ENCODE data around the gene CAPN8. TPM values are rescaled to one million over a fixed set of nuclear protein-coding genes. Genes with fewer than 3 reads are reported as not detected.

CAPN8 gene
- total and polyA plus RNA-seq, 2 donors, result 0.38 to 2.6 TPM

DNA sequence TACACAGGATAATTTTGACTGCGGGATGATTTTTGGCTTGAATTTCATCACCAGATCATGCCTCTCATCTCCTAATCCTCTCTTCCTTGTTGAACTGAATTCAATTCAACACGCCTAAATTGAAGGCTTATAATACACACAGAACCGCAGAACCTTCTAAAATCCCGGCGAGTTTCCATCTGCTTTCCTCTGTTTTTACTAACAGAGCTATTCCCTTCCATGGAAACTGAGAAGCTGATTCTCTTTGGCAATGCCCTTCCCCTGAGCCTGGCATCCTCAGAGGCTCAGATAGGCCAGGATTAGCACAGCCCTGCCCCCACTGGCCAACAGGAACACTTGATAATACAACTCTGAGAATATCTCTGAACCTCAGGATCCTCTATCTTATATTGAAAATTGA is 130.2 kb downstream of the CAPN8 start:
- Histone ChIP-seq H3K27ac (ENCODE audit: low read depth in 1 of 2, low read length in 1 of 2) (no peak overlapping the region), H3K9me3 (ENCODE audit: control insufficient read depth in 2 of 2, insufficient read depth in 1 of 2, low read length in 1 of 2) (no peaks in the 10 kb centered on the region), H3K27me3 (ENCODE audit: control insufficient read depth in 2 of 2, insufficient read depth in 1 of 2, low read length in 1 of 2) (peaks cover 0 to 14% of the 10 kb centered on the region in 2 donors), H3K36me3 (ENCODE audit: control insufficient read depth in 2 of 2, insufficient read depth in 2 of 2, low read length in 1 of 2) (no peaks in the 10 kb centered on the region), H3K4me3 (ENCODE audit: low read length in 2 of 2) (no peak overlapping the region), H3K4me1 (ENCODE audit: control insufficient read depth in 2 of 2, insufficient read depth in 2 of 2, low read length in 2 of 2) (no peaks in the 10 kb centered on the region)
- DNase-seq (ENCODE audit: low read depth in 6 of 9, low spot score in 9 of 9), result no peak
- 98% methylated on average over 5 of the region's 5 CpGs for WGBS

- no peak for DNase-seq (ENCODE audit: low read depth in 6 of 9, low spot score in 9 of 9)
- no peaks in the 10 kb centered on the region for H3K9me3 ChIP-seq (ENCODE audit: control insufficient read depth in 2 of 2, insufficient read depth in 1 of 2, low read length in 1 of 2)
- WGBS, result 96% methylated on average over 3 of the region's 3 CpGs
Observed at GRCh38 chr1:223534677-223535076, 130.8 kb downstream of the CAPN8 start.

GRCh38 chr1:223533708-223534107 is 131.8 kb downstream of the CAPN8 start:
- Histone ChIP-seq H3K9me3 (ENCODE audit: control insufficient read depth in 2 of 2, insufficient read depth in 1 of 2, low read length in 1 of 2) (no peaks in the 10 kb centered on the region), H3K27me3 (ENCODE audit: control insufficient read depth in 2 of 2, insufficient read depth in 1 of 2, low read length in 1 of 2) (peaks cover 0 to 7% of the 10 kb centered on the region in 2 donors), H3K4me3 (ENCODE audit: low read length in 2 of 2) (no peak overlapping the region), H3K27ac (ENCODE audit: low read depth in 1 of 2, low read length in 1 of 2) (no peak overlapping the region), H3K36me3 (ENCODE audit: control insufficient read depth in 2 of 2, insufficient read depth in 2 of 2, low read length in 1 of 2) (no peaks in the 10 kb centered on the region), H3K4me1 (ENCODE audit: control insufficient read depth in 2 of 2, insufficient read depth in 2 of 2, low read length in 2 of 2) (no peaks in the 10 kb centered on the region)
- no peak for DNase-seq (ENCODE audit: low read depth in 6 of 9, low spot score in 9 of 9)
- 72% methylated on average over 2 of the region's 2 CpGs for WGBS

More at GRCh38 chr1:223534677-223535076, 130.8 kb downstream of the CAPN8 start:
- H3K4me3 ChIP-seq (ENCODE audit: low read length in 2 of 2), result no peak overlapping the region
- H3K36me3 ChIP-seq (ENCODE audit: control insufficient read depth in 2 of 2, insufficient read depth in 2 of 2, low read length in 1 of 2), result no peaks in the 10 kb centered on the region
- H3K27me3 ChIP-seq (ENCODE audit: control insufficient read depth in 2 of 2, insufficient read depth in 1 of 2, low read length in 1 of 2), result peaks cover 0 to 12% of the 10 kb centered on the region in 2 donors
- H3K4me1 ChIP-seq (ENCODE audit: control insufficient read depth in 2 of 2, insufficient read depth in 2 of 2, low read length in 2 of 2), result no peaks in the 10 kb centered on the region
- H3K27ac ChIP-seq (ENCODE audit: low read depth in 1 of 2, low read length in 1 of 2), result no peak overlapping the region

DNA sequence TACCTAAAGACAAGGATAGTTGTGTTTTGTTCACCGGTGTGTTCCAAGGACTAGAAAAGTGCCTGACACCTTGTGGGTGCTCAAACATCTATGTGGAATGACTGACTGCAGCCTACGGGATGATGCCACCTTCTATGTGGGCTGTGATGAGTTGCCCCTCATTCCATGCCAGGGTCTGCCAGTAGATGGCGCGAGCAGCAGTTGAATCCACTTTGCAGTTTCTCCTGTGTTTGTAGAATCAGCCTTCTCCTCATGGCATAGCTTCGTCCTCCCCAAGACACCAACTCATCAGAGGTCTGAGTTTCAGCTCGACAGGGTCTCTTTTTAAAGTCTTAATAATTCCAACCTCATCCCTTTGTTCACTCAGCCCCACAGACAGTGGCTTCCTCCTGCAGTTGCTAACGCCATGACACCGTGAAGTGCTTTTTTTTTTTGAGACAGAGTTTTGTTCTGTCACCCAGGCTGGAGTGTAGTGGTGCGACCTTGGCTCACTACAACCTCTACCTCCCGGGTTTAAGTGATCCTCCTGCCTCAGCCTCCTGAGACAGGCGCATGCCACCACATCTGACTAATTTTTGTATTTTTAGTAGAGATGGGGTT is 133.7 kb downstream of the CAPN8 start:
- H3K9me3 ChIP-seq (ENCODE audit: control insufficient read depth in 2 of 2, insufficient read depth in 1 of 2, low read length in 1 of 2), result no peaks in the 10 kb centered on the region
- H3K4me1 ChIP-seq (ENCODE audit: control insufficient read depth in 2 of 2, insufficient read depth in 2 of 2, low read length in 2 of 2), result no peaks in the 10 kb centered on the region
- DNase-seq (ENCODE audit: low read depth in 6 of 9, low spot score in 9 of 9), result peak in 5 of 9 donors; percentile 20 to 65 (median 32)
- no peak overlapping the region for H3K27ac ChIP-seq (ENCODE audit: low read depth in 1 of 2, low read length in 1 of 2)
- no peak overlapping the region for H3K4me3 ChIP-seq (ENCODE audit: low read length in 2 of 2)
- H3K27me3 ChIP-seq (ENCODE audit: control insufficient read depth in 2 of 2, insufficient read depth in 1 of 2, low read length in 1 of 2), result peaks cover 0 to 7% of the 10 kb centered on the region in 2 donors
- 52% methylated on average over 11 of the region's 11 CpGs for WGBS
- H3K36me3 ChIP-seq (ENCODE audit: control insufficient read depth in 2 of 2, insufficient read depth in 2 of 2, low read length in 1 of 2), result no peaks in the 10 kb centered on the region

DNA sequence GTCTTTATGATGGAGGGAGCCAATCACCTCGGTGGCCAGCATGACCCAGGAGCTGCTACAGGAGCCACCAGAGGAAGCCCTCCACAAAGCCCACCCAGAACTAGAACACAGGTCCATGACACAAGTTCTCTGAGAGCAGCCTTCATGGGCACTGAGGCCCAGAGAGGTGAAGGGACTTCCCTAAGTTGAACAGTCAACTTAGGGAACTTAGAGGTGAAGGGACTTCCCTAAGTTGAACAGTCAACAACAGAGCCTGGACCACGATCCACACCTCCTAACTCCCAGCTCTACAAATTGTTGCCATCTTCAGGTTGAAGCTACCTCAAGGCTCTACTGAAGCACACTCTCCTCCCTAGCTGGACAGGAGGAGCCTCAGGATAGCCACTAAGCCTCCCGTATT is 139.5 kb downstream of the CAPN8 start:
- Histone ChIP-seq H3K4me1 (ENCODE audit: control insufficient read depth in 2 of 2, insufficient read depth in 2 of 2, low read length in 2 of 2) (no peaks in the 10 kb centered on the region), H3K27me3 (ENCODE audit: control insufficient read depth in 2 of 2, insufficient read depth in 1 of 2, low read length in 1 of 2) (no peaks in the 10 kb centered on the region), H3K36me3 (ENCODE audit: control insufficient read depth in 2 of 2, insufficient read depth in 2 of 2, low read length in 1 of 2) (no peaks in the 10 kb centered on the region), H3K9me3 (ENCODE audit: control insufficient read depth in 2 of 2, insufficient read depth in 1 of 2, low read length in 1 of 2) (no peaks in the 10 kb centered on the region), H3K4me3 (ENCODE audit: low read length in 2 of 2) (no peak overlapping the region), H3K27ac (ENCODE audit: low read depth in 1 of 2, low read length in 1 of 2) (no peak overlapping the region)
- DNase-seq (ENCODE audit: low read depth in 6 of 9, low spot score in 9 of 9), result no peak
- WGBS, result 93% methylated on average over 3 of the region's 3 CpGs

GRCh38 chr1:223525546-223525945 is 140.0 kb downstream of the CAPN8 start:
- WGBS, result 96% methylated on average over 3 of the region's 3 CpGs
- Histone ChIP-seq H3K4me3 (ENCODE audit: low read length in 2 of 2) (no peak overlapping the region), H3K4me1 (ENCODE audit: control insufficient read depth in 2 of 2, insufficient read depth in 2 of 2, low read length in 2 of 2) (no peaks in the 10 kb centered on the region), H3K27me3 (ENCODE audit: control insufficient read depth in 2 of 2, insufficient read depth in 1 of 2, low read length in 1 of 2) (no peaks in the 10 kb centered on the region), H3K36me3 (ENCODE audit: control insufficient read depth in 2 of 2, insufficient read depth in 2 of 2, low read length in 1 of 2) (no peaks in the 10 kb centered on the region), H3K27ac (ENCODE audit: low read depth in 1 of 2, low read length in 1 of 2) (no peak overlapping the region), H3K9me3 (ENCODE audit: control insufficient read depth in 2 of 2, insufficient read depth in 1 of 2, low read length in 1 of 2) (no peaks in the 10 kb centered on the region)
- DNase-seq (ENCODE audit: low read depth in 6 of 9, low spot score in 9 of 9), result no peak

DNA sequence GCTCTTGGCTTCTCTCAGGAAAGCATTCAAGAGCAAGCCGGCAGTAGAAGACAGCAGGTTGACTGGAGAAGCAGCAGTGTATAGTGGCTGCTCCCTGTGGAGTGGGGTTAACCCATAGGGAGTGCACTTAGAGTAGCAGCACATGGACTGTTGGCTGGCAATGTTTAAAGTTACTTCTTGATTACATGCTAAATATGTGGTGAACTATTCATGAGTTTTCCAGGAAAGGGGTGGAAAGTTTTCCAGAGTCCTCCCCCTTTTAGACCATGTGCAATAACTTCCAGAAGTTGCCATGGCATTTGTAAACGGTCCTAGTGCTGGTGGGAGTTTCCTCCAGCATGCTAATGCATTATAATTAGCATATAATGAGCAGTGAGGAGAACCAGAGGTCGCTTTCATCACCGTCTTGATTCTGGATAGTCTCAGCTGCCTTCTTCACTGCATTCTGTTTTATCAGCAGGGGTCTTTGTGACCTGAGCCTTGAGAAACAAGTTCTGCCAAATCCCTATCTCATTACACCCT is 140.5 kb downstream of the CAPN8 start:
- no peak overlapping the region for H3K4me3 ChIP-seq (ENCODE audit: low read length in 2 of 2)
- no peaks in the 10 kb centered on the region for H3K36me3 ChIP-seq (ENCODE audit: control insufficient read depth in 2 of 2, insufficient read depth in 2 of 2, low read length in 1 of 2)
- H3K4me1 ChIP-seq (ENCODE audit: control insufficient read depth in 2 of 2, insufficient read depth in 2 of 2, low read length in 2 of 2), result no peaks in the 10 kb centered on the region
- DNase-seq (ENCODE audit: low read depth in 6 of 9, low spot score in 9 of 9), result no peak
- no peaks in the 10 kb centered on the region for H3K27me3 ChIP-seq (ENCODE audit: control insufficient read depth in 2 of 2, insufficient read depth in 1 of 2, low read length in 1 of 2)
- H3K9me3 ChIP-seq (ENCODE audit: control insufficient read depth in 2 of 2, insufficient read depth in 1 of 2, low read length in 1 of 2), result no peaks in the 10 kb centered on the region
- WGBS, result 91% methylated on average over 4 of the region's 4 CpGs
- H3K27ac ChIP-seq (ENCODE audit: low read depth in 1 of 2, low read length in 1 of 2), result no peak overlapping the region

- Histone ChIP-seq H3K27me3 (ENCODE audit: control insufficient read depth in 2 of 2, insufficient read depth in 1 of 2, low read length in 1 of 2) (no peaks in the 10 kb centered on the region), H3K4me3 (ENCODE audit: low read length in 2 of 2) (no peak overlapping the region), H3K4me1 (ENCODE audit: control insufficient read depth in 2 of 2, insufficient read depth in 2 of 2, low read length in 2 of 2) (peaks cover 0 to 2% of the 10 kb centered on the region in 2 donors), H3K36me3 (ENCODE audit: control insufficient read depth in 2 of 2, insufficient read depth in 2 of 2, low read length in 1 of 2) (no peaks in the 10 kb centered on the region), H3K9me3 (ENCODE audit: control insufficient read depth in 2 of 2, insufficient read depth in 1 of 2, low read length in 1 of 2) (no peaks in the 10 kb centered on the region), H3K27ac (ENCODE audit: low read depth in 1 of 2, low read length in 1 of 2) (no peak overlapping the region)
- DNase-seq (ENCODE audit: low read depth in 6 of 9, low spot score in 9 of 9), result no peak
- WGBS, result 96% methylated on average over 2 of the region's 2 CpGs
Observed at GRCh38 chr1:223521150-223521549, 144.4 kb downstream of the CAPN8 start.

DNA sequence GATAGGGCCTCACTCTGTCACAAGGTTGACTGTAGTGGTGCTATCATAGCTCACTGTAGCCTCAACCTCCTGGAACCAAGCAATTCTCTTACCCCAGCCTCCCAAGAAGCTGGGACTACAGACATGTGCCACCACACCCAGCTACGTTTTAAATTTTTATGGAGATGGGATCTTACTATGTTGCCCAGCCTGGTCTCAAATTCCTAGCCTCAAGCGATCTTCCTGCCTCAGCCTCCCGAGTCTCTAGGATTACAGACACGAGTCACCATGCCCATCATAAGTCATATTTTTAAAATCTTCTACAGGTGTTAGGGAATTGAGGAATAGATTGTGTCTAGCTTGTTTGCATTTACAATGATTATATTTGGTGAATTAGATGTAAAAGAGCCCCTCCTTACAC is 145.3 kb downstream of the CAPN8 start:
- peaks cover 0 to 9% of the 10 kb centered on the region in 2 donors for H3K4me1 ChIP-seq (ENCODE audit: control insufficient read depth in 2 of 2, insufficient read depth in 2 of 2, low read length in 2 of 2)
- H3K36me3 ChIP-seq (ENCODE audit: control insufficient read depth in 2 of 2, insufficient read depth in 2 of 2, low read length in 1 of 2), result no peaks in the 10 kb centered on the region
- DNase-seq (ENCODE audit: low read depth in 6 of 9, low spot score in 9 of 9), result no peak
- no peak overlapping the region for H3K27ac ChIP-seq (ENCODE audit: low read depth in 1 of 2, low read length in 1 of 2)
- 94% methylated on average over 4 of the region's 4 CpGs for WGBS
- H3K27me3 ChIP-seq (ENCODE audit: control insufficient read depth in 2 of 2, insufficient read depth in 1 of 2, low read length in 1 of 2), result no peaks in the 10 kb centered on the region
- no peak overlapping the region for H3K4me3 ChIP-seq (ENCODE audit: low read length in 2 of 2)
- H3K9me3 ChIP-seq (ENCODE audit: control insufficient read depth in 2 of 2, insufficient read depth in 1 of 2, low read length in 1 of 2), result no peaks in the 10 kb centered on the region
